Stimulated activated memory B cell treated with anti-CD40 and anti-IgM and Interleukin-4, amounts not matched to agents 10 μg/mL and 1 μg/mL and 100 μg/mL, for 72 hours (primary cell): ENCODE measurements around the gene DUSP5.

Experiments
- ATAC-seq: fragments of 150-1000 bp; cut with Tn5 transposase; 2 replicates; pipeline ENCODE4 v1.10.0; 2021
- H3K27ac Mint-ChIP-seq: one replicate; pipeline ENCODE4 v1.8.0; 2022; ENCODE audit warnings: mild to moderate bottlenecking, mixed read lengths
- H3K27me3 Mint-ChIP-seq: one replicate; pipeline ENCODE4 v1.8.0; 2022; ENCODE audit warnings: mixed read lengths
- H3K36me3 Mint-ChIP-seq: one replicate; pipeline ENCODE4 v1.8.0; 2022; ENCODE audit warnings: mixed read lengths
- H3K4me1 Mint-ChIP-seq: one replicate; pipeline ENCODE4 v1.8.0; 2022; ENCODE audit warnings: mixed read lengths
- H3K4me3 Mint-ChIP-seq: one replicate; pipeline ENCODE4 v1.8.0; 2022; ENCODE audit warnings: mild to moderate bottlenecking, moderate library complexity, mixed read lengths
- H3K9me3 Mint-ChIP-seq: one replicate; pipeline ENCODE4 v1.8.0; 2022; ENCODE audit warnings: mixed read lengths

DUSP5 gene

DNA sequence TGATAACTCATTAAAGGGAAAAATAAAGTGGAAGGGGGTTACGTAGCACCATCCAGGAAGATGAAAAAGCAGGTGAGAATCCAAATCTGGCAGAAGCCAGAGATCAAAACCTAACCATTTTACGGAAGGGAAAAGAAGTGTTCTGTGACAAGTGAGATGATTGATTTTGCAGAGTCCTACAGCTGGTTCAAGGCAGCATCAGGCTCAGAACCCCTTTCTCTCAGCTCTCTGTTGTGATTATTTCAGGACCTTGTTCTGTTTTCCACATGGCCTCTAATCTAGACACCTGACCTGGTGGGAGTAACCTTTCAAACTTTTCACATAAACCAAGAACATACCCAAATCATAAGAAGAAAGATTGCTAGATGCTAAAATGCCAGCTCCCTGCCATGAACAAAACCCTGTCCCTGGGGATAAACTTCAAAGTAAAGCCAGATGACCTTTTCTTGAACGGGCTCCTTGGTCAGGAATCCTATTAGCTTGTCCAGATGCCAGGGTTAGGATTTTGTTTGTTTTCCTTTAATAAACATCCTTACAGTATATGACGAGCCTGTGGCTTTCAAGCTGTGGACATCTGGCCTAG is 5.9 kb downstream of the DUSP5 start:
- H3K4me1 Mint-ChIP-seq, result peaks cover 70% of the 10 kb centered on the region
- H3K9me3 Mint-ChIP-seq, result no peaks in the 10 kb centered on the region
- ATAC-seq, result no peak
- no peaks in the 10 kb centered on the region for H3K27me3 Mint-ChIP-seq
- H3K27ac Mint-ChIP-seq, result peak overlapping the region; percentile 81
- peak overlapping the region; percentile 44 for H3K4me3 Mint-ChIP-seq
- peaks cover 35% of the 10 kb centered on the region for H3K36me3 Mint-ChIP-seq

DNA sequence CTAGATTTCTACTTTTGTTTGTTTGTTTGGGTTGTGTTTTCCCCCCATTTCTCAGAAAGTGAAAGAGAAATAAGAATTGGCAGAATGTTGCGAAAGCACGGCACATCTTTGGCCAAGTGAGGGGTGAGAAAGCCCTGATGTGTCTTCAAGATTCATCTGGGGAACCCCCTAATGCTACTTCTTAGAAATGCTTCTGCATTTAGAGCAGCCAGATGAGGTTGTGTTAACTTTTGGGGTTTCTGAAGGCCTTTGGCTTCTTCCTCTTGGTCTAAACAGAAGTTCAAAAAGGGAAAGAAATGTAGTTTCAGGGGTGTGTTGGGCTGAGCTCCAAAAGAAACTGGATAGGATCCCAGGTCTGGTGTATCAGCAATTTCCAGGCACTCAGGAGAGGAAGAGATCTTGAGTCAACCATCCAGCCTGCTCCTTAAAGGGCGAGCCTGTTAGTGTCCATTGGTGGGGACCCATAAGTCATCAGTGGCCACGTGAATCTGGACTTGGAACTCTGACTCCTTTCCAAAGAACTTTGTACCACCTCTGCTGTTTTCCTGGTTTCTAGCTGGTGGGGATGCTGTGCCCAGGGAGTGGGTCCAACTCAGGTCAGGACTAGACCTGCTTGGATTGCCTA is 6.5 kb downstream of the DUSP5 start:
- Mint-ChIP-seq H3K36me3 (peaks cover 41% of the 10 kb centered on the region), H3K4me1 (peaks cover 64% of the 10 kb centered on the region), H3K9me3 (no peaks in the 10 kb centered on the region), H3K27ac (peak overlapping the region; percentile 81), H3K27me3 (no peaks in the 10 kb centered on the region), H3K4me3 (peak overlapping the region; percentile 44)
- peak; percentile 94 for ATAC-seq

DNA sequence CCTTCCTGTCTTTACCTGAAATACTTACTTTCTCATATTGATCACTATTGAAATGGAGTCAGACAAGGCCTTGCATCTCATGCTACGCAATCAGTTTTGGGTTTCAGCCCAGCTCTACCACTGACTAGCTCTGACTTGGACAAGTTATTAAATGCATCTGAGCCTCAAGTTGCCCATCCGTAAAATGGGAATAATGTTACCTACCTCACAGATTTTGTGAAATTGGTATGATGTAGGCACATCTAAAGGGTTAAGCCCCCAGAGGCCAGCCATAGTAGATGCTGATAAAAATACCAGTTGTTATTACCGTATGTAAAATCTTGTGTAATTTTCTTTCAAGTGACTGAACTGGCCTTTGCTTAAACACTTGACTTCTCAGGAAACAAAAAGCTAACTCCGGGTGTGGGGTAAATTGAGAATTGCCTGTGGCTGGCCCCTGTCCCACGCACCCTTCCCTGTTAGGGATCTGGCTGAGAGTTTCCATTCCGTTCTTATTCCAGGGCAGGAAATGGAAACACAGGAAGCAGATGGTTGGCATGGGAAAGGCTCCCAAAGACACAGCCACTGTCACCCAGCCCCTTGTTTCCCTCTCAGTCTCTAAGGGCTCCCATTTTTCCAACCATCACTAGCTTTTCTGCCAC is 7.5 kb downstream of the DUSP5 start:
- peaks cover 48% of the 10 kb centered on the region for H3K36me3 Mint-ChIP-seq
- ATAC-seq, result no peak
- no peaks in the 10 kb centered on the region for H3K9me3 Mint-ChIP-seq
- no peak overlapping the region for H3K4me3 Mint-ChIP-seq
- H3K27me3 Mint-ChIP-seq, result no peaks in the 10 kb centered on the region
- peak overlapping the region; percentile 81 for H3K27ac Mint-ChIP-seq
- H3K4me1 Mint-ChIP-seq, result peaks cover 54% of the 10 kb centered on the region

DNA sequence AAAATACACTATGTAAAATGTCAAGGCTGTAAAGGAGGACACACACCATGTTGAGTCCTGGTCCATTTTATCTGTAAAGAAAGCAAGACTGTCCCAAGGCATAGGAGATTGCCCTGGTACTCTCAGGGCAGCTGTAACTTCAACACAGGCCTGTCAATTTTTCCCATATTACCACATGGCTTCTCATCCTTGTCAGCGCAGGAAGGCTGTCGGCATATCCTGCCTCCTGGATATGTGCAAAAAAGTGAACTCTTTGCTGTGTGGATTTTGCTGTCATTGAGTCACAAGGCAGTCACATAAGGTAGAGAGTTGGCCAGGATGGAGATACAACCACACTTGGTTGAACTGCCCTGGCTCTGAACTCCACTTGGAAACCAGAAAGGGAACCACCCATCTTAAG is 8.7 kb downstream of the DUSP5 start:
- H3K9me3 Mint-ChIP-seq, result no peaks in the 10 kb centered on the region
- no peak for ATAC-seq
- peaks cover 60% of the 10 kb centered on the region for H3K36me3 Mint-ChIP-seq
- H3K4me3 Mint-ChIP-seq, result no peak overlapping the region
- H3K4me1 Mint-ChIP-seq, result peaks cover 42% of the 10 kb centered on the region
- H3K27me3 Mint-ChIP-seq, result no peaks in the 10 kb centered on the region
- H3K27ac Mint-ChIP-seq, result no peak overlapping the region

DNA sequence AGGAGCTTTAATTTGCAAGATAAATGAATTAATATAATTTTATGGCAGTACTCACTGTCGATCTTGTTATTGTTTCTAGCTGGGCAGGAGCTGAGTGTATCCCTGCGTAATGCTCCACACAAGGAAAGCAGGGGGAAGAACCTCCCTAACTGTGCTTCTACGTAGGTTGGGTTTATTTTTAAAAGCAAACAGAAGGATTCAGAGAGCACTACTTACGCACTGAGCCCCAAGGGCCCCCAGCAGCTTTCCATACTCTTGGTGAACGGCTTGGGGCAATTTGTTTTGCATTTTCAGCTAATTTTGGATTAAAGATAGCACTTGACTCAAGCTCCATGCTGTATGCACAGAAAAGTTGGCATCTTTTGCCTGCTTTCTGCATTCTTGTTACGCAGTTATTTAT is 9.6 kb downstream of the DUSP5 start:
- peaks cover 33% of the 10 kb centered on the region for H3K4me1 Mint-ChIP-seq
- no peaks in the 10 kb centered on the region for H3K27me3 Mint-ChIP-seq
- ATAC-seq, result no peak
- no peak overlapping the region for H3K27ac Mint-ChIP-seq
- H3K36me3 Mint-ChIP-seq, result peaks cover 66% of the 10 kb centered on the region
- H3K4me3 Mint-ChIP-seq, result no peak overlapping the region
- no peaks in the 10 kb centered on the region for H3K9me3 Mint-ChIP-seq

DNA sequence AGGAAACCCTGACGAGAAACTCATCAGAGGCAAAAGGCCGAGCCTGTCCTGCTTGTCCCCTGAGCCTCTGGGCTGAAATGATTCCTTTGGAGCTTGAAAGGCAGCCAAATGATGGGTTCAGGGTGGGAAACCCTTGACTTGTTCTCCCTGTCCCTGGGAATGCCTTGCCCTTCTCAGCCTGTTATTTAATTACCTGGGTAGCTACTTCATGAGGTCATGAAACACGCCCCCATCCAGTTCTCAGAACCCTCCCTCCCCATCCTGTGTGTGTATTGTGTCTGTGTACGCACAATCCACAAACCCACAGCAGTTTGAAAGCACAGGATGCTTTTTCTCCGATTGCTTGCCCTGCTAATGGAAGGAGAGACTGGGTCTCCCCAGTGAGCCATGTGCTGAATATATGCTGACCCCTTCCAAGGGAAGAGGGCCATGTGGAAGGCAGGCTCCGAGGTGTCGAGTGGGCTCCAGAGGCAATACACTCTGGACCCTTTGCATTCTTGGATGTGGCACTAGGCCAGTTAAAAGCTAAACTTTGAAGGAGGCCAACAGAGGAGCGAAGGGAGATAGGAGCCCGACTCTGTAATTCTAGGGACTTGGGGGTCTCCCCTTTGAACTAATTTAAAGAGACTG is 10.6 kb downstream of the DUSP5 start:
- H3K27ac Mint-ChIP-seq, result no peak overlapping the region
- H3K36me3 Mint-ChIP-seq, result peaks cover 74% of the 10 kb centered on the region
- H3K4me3 Mint-ChIP-seq, result no peak overlapping the region
- peaks cover 33% of the 10 kb centered on the region for H3K4me1 Mint-ChIP-seq
- H3K27me3 Mint-ChIP-seq, result no peaks in the 10 kb centered on the region
- ATAC-seq, result no peak
- H3K9me3 Mint-ChIP-seq, result no peaks in the 10 kb centered on the region

DNA sequence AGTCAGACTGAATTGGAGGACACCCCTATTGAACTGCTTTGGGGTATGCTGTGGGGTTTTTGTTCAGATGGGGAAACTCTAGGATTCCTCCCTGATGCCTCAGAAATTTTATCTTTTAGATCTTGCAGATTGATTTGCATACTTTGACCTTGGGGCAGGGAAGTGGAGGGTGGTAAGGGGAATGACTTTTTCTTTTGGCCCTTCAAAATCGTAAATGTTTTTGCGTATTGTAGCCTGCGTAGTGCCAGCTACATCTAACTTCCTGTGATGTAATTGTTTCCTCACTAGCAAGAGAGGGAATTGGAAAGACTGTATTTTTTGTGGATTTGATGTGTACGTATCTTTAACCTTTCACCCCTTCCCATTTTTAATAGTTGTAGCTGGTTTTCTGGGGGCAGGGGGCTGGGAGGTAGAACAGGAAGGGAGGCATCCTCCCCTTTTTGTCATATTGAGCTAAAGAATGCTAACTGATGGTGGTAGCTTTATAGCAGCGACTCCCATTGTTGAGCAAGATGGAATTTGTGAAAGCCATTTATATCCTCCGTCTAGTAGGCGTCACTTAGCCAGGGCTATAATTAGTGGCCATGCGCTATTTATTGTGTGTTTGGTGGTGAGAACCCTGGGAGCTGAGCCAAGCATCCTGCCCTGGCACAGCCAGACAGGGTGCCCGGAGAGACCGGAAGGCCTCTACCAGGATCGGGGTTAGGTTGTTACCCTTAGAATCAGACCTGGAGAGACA is 11.3 kb downstream of the DUSP5 start:
- H3K4me1 Mint-ChIP-seq, result peaks cover 32% of the 10 kb centered on the region
- H3K36me3 Mint-ChIP-seq, result peaks cover 81% of the 10 kb centered on the region
- no peak overlapping the region for H3K27ac Mint-ChIP-seq
- H3K9me3 Mint-ChIP-seq, result no peaks in the 10 kb centered on the region
- no peak for ATAC-seq
- H3K4me3 Mint-ChIP-seq, result no peak overlapping the region
- H3K27me3 Mint-ChIP-seq, result no peaks in the 10 kb centered on the region

DNA sequence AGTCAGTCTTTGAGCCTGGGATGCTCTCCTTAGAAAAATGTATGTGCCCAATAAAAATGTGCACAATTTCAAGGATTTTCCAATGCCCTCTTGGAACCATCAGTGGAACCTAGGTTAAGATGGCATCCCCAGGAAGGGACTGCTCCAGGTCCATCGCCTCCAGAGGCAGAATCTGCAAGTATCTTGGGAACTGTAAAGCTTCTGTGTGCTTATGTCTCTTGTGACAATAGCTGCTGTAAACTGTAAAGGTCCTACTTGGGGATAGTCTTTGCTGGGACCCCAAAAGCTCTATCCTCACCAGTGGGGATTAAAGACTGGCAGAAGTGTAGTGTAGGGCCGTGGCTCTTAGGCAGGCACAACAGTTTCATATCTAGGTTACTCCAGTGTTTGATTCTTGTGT is 11.9 kb downstream of the DUSP5 start:
- Mint-ChIP-seq H3K27ac (no peak overlapping the region), H3K4me1 (peaks cover 26% of the 10 kb centered on the region), H3K27me3 (no peaks in the 10 kb centered on the region), H3K9me3 (no peaks in the 10 kb centered on the region), H3K4me3 (no peak overlapping the region), H3K36me3 (peaks cover 83% of the 10 kb centered on the region)
- ATAC-seq, result no peak

DNA sequence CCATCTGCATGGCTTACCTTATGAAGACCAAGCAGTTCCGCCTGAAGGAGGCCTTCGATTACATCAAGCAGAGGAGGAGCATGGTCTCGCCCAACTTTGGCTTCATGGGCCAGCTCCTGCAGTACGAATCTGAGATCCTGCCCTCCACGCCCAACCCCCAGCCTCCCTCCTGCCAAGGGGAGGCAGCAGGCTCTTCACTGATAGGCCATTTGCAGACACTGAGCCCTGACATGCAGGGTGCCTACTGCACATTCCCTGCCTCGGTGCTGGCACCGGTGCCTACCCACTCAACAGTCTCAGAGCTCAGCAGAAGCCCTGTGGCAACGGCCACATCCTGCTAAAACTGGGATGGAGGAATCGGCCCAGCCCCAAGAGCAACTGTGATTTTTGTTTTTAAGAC is 12.4 kb downstream of the DUSP5 start:
- Mint-ChIP-seq H3K9me3 (no peaks in the 10 kb centered on the region), H3K27ac (no peak overlapping the region), H3K36me3 (peaks cover 82% of the 10 kb centered on the region), H3K4me3 (no peak overlapping the region), H3K4me1 (peaks cover 21% of the 10 kb centered on the region), H3K27me3 (no peaks in the 10 kb centered on the region)
- no peak for ATAC-seq

DNA sequence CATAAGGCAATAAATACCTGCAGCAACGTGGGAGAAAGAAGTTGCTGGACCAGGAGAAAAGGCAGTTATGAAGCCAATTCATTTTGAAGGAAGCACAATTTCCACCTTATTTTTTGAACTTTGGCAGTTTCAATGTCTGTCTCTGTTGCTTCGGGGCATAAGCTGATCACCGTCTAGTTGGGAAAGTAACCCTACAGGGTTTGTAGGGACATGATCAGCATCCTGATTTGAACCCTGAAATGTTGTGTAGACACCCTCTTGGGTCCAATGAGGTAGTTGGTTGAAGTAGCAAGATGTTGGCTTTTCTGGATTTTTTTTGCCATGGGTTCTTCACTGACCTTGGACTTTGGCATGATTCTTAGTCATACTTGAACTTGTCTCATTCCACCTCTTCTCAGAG is 13.0 kb downstream of the DUSP5 start:
- H3K9me3 Mint-ChIP-seq, result no peaks in the 10 kb centered on the region
- no peak overlapping the region for H3K4me3 Mint-ChIP-seq
- peaks cover 84% of the 10 kb centered on the region for H3K36me3 Mint-ChIP-seq
- ATAC-seq, result no peak
- H3K4me1 Mint-ChIP-seq, result peaks cover 15% of the 10 kb centered on the region
- no peaks in the 10 kb centered on the region for H3K27me3 Mint-ChIP-seq
- no peak overlapping the region for H3K27ac Mint-ChIP-seq

DNA sequence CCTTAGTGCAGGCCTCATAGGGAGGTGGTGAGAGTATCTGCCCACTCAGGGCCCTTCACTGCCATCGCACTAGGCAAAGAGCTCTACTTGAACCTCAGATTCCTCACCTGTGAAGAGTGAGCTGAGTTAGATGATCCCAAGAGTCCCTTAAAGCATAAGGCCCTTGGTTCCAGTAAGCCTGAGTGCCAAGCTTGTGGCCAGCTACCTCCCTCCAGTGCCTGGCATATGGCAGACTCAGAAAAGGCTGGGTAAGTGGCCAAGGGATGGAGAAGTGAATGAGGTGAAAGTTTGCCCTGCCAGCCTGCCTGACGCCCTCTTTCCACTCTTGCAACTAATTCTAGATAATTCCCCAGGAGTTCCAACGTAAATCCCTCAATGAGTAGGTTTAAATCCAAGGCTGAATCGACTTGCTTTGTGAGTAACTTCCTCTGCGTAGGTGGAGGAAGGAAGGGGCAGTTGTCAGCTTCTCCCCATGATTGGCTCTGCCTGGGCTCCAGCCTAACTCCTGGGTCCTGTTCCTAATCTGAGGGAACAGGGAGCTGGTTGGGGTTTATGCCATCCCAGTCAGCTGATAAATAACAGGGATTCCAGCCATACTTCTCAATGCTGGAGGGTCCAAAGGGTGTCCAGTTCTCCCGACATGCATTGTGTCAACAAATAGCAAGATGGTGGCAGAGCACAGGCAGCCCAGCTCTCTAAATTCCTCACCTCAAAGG is 14.2 kb downstream of the DUSP5 start:
- no peak overlapping the region for H3K27ac Mint-ChIP-seq
- H3K27me3 Mint-ChIP-seq, result no peaks in the 10 kb centered on the region
- no peaks in the 10 kb centered on the region for H3K9me3 Mint-ChIP-seq
- H3K36me3 Mint-ChIP-seq, result peaks cover 76% of the 10 kb centered on the region
- no peak overlapping the region for H3K4me3 Mint-ChIP-seq
- H3K4me1 Mint-ChIP-seq, result peaks cover 15% of the 10 kb centered on the region
- no peak for ATAC-seq

DNA sequence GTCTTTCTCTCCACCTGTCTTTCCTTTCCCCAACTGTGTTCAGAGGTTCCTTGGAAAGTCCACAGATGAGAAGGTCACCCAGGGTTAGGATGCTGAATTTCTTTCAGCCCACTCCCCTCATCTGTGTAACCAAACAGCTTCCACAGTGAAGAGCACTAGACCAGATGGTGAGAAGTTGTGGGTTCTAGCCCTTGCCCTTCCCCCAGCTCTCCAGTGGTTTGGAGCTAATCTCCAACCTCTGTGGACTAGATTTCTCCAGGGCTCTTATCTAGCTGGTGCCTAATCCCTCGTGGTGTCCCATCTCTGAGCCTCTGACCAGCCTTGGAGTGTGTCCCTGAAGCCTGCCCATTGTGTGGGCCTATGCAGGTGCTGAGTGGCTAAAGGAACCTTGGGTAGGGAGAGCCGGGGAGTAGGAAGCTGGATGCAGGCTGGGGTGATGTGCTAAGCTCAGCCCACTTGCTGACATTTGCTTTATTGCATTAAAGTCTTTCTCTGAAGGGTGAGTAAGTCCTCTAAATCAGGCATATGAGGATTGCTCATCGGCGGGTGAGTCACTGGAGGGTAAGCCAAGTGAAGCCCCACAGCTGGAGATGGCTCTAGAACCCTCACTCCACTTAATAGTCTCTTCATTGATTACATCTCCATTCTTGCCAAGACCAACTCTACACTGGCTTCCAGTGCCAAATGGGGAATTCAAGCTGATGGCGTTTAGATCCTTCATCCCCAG is 14.9 kb downstream of the DUSP5 start:
- ATAC-seq, result no peak
- Mint-ChIP-seq H3K36me3 (peaks cover 70% of the 10 kb centered on the region), H3K27me3 (no peaks in the 10 kb centered on the region), H3K27ac (peak overlapping the region; percentile 25), H3K9me3 (no peaks in the 10 kb centered on the region), H3K4me1 (peaks cover 15% of the 10 kb centered on the region), H3K4me3 (no peak overlapping the region)

DNA sequence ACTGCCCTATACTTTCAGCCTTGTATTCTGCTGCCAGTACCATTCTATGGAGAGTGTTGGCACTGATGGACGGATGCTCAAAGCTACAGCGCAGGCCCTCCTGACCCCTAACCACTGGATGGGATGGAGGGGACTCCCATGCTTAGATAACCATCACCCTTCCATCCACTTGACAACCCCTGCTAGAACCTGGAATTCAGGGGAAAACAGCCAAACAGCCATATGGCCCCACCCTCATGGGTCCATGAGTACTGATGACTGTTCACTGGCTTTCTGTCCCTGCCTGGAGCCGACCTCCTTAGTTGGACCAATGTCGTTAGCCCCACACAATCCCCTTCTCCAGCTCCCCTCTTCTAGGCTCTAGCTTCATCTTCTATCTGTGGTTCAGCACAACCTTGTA is 16.2 kb downstream of the DUSP5 start:
- no peak for ATAC-seq
- Mint-ChIP-seq H3K4me3 (no peak overlapping the region), H3K36me3 (peaks cover 57% of the 10 kb centered on the region), H3K9me3 (no peaks in the 10 kb centered on the region), H3K27ac (peak overlapping the region; percentile 25), H3K27me3 (no peaks in the 10 kb centered on the region), H3K4me1 (peaks cover 15% of the 10 kb centered on the region)

DNA sequence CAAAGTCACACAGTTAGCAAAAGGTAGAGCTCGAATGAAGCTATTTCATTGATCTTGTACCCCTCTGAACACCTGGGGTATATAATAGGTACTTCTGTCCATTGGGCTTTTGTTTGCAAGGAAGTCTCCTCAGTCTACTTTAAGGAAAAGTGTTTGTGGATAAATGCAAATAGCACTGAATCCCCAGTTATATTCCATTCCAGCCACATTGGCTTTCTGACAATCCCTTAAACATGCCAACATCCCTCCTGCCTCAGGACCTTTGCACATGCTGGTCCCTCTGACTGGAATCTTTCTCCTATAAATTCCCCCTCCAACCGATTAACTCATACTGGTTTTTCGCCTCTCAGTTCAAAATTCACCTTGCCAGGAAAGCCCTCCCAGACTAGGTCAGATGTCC is 17.1 kb downstream of the DUSP5 start:
- no peak overlapping the region for H3K4me3 Mint-ChIP-seq
- no peak overlapping the region for H3K27ac Mint-ChIP-seq
- peaks cover 51% of the 10 kb centered on the region for H3K36me3 Mint-ChIP-seq
- H3K27me3 Mint-ChIP-seq, result no peaks in the 10 kb centered on the region
- peaks cover 15% of the 10 kb centered on the region for H3K4me1 Mint-ChIP-seq
- no peaks in the 10 kb centered on the region for H3K9me3 Mint-ChIP-seq
- ATAC-seq, result no peak
